ENCODE results near the gene TMEM168. TPM values are rescaled to one million over a fixed set of nuclear protein-coding genes. Genes with fewer than 3 reads are reported as not detected.

Gene TMEM168
- total RNA-seq, 1 donor from 2014 or later, result 24.7 TPM

- Mint-ChIP-seq H3K4me3 (no peak overlapping the region), H3K9me3 (no peaks in the 10 kb centered on the region), H3K27ac (no peak overlapping the region), H3K36me3 (no peaks in the 10 kb centered on the region), H3K4me1 (ENCODE audit: unreplicated experiment) (no peaks in the 10 kb centered on the region), H3K27me3 (no peaks in the 10 kb centered on the region)
- no peak for DNase-seq (ENCODE audit: extremely low spot score, unreplicated experiment)
- TF ChIP-seq, protein P1, sequence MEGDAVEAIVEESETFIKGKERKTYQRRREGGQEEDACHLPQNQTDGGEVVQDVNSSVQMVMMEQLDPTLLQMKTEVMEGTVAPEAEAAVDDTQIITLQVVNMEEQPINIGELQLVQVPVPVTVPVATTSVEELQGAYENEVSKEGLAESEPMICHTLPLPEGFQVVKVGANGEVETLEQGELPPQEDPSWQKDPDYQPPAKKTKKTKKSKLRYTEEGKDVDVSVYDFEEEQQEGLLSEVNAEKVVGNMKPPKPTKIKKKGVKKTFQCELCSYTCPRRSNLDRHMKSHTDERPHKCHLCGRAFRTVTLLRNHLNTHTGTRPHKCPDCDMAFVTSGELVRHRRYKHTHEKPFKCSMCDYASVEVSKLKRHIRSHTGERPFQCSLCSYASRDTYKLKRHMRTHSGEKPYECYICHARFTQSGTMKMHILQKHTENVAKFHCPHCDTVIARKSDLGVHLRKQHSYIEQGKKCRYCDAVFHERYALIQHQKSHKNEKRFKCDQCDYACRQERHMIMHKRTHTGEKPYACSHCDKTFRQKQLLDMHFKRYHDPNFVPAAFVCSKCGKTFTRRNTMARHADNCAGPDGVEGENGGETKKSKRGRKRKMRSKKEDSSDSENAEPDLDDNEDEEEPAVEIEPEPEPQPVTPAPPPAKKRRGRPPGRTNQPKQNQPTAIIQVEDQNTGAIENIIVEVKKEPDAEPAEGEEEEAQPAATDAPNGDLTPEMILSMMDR (conservative IDR thresholded peaks at IDR 0.05), result no peak
Measured at GRCh38 chr7:112715525-112715924, 74.7 kb downstream of the TMEM168 start.

DNA sequence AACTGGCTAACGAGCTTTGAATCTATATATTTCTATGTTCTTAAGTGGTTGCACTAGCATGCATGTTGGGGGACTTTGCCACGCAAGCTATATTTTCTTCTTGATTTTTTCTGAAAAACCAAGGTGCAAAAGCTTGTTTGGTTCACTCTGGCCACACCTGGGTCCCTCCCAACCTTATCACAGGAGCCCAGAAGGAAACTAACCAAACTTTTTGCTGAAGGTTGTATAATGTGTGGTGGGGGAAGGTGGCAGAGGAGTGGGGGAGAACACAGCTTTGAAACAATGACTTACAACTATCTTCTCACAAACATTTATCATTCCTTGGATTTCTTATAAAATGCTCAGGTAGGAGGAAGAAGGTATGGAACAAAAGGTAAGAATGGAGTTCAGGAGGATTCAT lies 75.3 kb downstream of the TMEM168 start:
- Mint-ChIP-seq H3K9me3 (no peaks in the 10 kb centered on the region), H3K27me3 (no peaks in the 10 kb centered on the region), H3K4me3 (no peak overlapping the region), H3K4me1 (ENCODE audit: unreplicated experiment) (no peaks in the 10 kb centered on the region), H3K36me3 (no peaks in the 10 kb centered on the region), H3K27ac (no peak overlapping the region)
- DNase-seq (ENCODE audit: extremely low spot score, unreplicated experiment), result no peak
- TF ChIP-seq, protein P1 (conservative IDR thresholded peaks at IDR 0.05), result no peak

Data from type B pancreatic cell (in vitro differentiated cells).